ENCODE results near the gene ZKSCAN4.
A peak's percentile ranks its signal among the peaks of the same experiment; 100 is the strongest.

ZKSCAN4 gene

GRCh38 chr6:28252009-28252975, at the start of gene ZKSCAN4:
Gene ZKSCAN4 (minus strand): TSS chr6:28252269. CDS start chr6:28251980, 289 bp downstream.
- FAIRE-seq (peak; percentile 84), DNase-seq (ENCODE audit: extremely low spot score, insufficient read length, low read depth) (peak; percentile 71)

GRCh38 chr6:28296520-28297060, 44.5 kb upstream of the ZKSCAN4 start:
- FAIRE-seq (no peak), DNase-seq (ENCODE audit: extremely low spot score, insufficient read length, low read depth) (no peak)

GRCh38 chr6:28295326-28295725, 43.3 kb upstream of the ZKSCAN4 start:
- DNase-seq (ENCODE audit: extremely low spot score, insufficient read length, low read depth) (no peak), FAIRE-seq (no peak)

GRCh38 chr6:28291573-28291972, 39.5 kb upstream of the ZKSCAN4 start:
- no peak for DNase-seq (ENCODE audit: extremely low spot score, insufficient read length, low read depth)
- no peak for FAIRE-seq

GRCh38 chr6:28282926-28283325, 30.9 kb upstream of the ZKSCAN4 start:
- FAIRE-seq: no peak
- no peak for DNase-seq (ENCODE audit: extremely low spot score, insufficient read length, low read depth)

GRCh38 chr6:28281288-28282064, 29.4 kb upstream of the ZKSCAN4 start, which contains the start of gene PGBD1:
Gene PGBD1 (plus strand): TSS chr6:28281572. CDS start chr6:28283814, 2,242 bp downstream.
- FAIRE-seq (peak; percentile 15), DNase-seq (ENCODE audit: extremely low spot score, insufficient read length, low read depth) (peak; percentile 51)

- no peak for DNase-seq (ENCODE audit: extremely low spot score, insufficient read length, low read depth)
- no peak for FAIRE-seq
These were observed 28.7 kb upstream of the ZKSCAN4 start for GRCh38 chr6:28280595-28281287.

- DNase-seq (ENCODE audit: extremely low spot score, insufficient read length, low read depth): no peak
- FAIRE-seq: no peak
These were observed 25.7 kb upstream of the ZKSCAN4 start for GRCh38 chr6:28277746-28278145.

GRCh38 chr6:28274888-28275287, 22.8 kb upstream of the ZKSCAN4 start:
- FAIRE-seq: peak; percentile 9
- no peak for DNase-seq (ENCODE audit: extremely low spot score, insufficient read length, low read depth)

GRCh38 chr6:28269492-28269891, 17.4 kb upstream of the ZKSCAN4 start:
- FAIRE-seq (no peak), DNase-seq (ENCODE audit: extremely low spot score, insufficient read length, low read depth) (no peak)

GRCh38 chr6:28267695-28268059, 15.6 kb upstream of the ZKSCAN4 start:
- FAIRE-seq: no peak
- DNase-seq (ENCODE audit: extremely low spot score, insufficient read length, low read depth): no peak

- DNase-seq (ENCODE audit: extremely low spot score, insufficient read length, low read depth): peak; percentile 59
- peak; percentile 91 for FAIRE-seq
These were observed 15.1 kb upstream of the ZKSCAN4 start, which contains the start of gene ZSCAN26 for GRCh38 chr6:28266962-28267694. Gene ZSCAN26 (plus strand): TSS chr6:28267143. CDS start chr6:28271920, 4,777 bp downstream.

- DNase-seq (ENCODE audit: extremely low spot score, insufficient read length, low read depth) (no peak), FAIRE-seq (no peak)
These were observed 14.5 kb upstream of the ZKSCAN4 start for GRCh38 chr6:28266563-28266961.

- FAIRE-seq: no peak
- DNase-seq (ENCODE audit: extremely low spot score, insufficient read length, low read depth): no peak
These were observed 12.8 kb upstream of the ZKSCAN4 start for GRCh38 chr6:28264834-28265401.

GRCh38 chr6:28263922-28264321, 11.9 kb upstream of the ZKSCAN4 start:
- FAIRE-seq (no peak), DNase-seq (ENCODE audit: extremely low spot score, insufficient read length, low read depth) (no peak)

- DNase-seq (ENCODE audit: extremely low spot score, insufficient read length, low read depth) (no peak), FAIRE-seq (no peak)
These were observed 7.1 kb upstream of the ZKSCAN4 start, which contains the start of gene NKAPL for GRCh38 chr6:28258877-28259777. Gene NKAPL (plus strand): TSS chr6:28259297. CDS start chr6:28259372, 75 bp downstream.

GRCh38 chr6:28257042-28257441, 5.0 kb upstream of the ZKSCAN4 start:
- FAIRE-seq (no peak), DNase-seq (ENCODE audit: extremely low spot score, insufficient read length, low read depth) (no peak)

GRCh38 chr6:28254121-28254519, 2.1 kb upstream of the ZKSCAN4 start:
- FAIRE-seq (no peak), DNase-seq (ENCODE audit: extremely low spot score, insufficient read length, low read depth) (no peak)

Data from GM18507 (cell line).